ENCODE results near the gene ITIH4.
"Not testable (repeated sequence)": the region's sequence is repeated elsewhere in the genome, so short reads cannot be mapped to it uniquely, and the experiment has no call there.

The ITIH4 gene

DNA sequence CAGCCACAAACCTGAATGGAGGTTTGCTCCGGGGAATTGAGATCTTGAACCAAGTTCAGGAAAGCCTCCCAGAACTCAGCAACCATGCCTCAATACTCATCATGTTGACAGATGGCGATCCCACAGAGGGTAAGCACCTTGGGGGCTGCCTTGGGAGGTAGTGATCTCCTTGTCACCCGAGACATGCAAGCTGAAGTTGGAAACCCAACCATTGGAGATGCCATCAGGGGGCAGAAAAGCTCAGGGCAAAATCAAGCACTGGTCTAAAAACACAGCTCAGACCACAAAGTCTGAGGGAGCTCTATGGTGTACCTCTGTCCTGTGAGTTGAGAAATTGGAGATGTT is 47.3 kb downstream of the ITIH4 start:
- no peaks in the 10 kb centered on the region for H3K4me1 ChIP-seq (ENCODE audit: control insufficient read depth, insufficient read depth, low read length)
- peaks cover 11% of the 10 kb centered on the region for H3K27me3 ChIP-seq (ENCODE audit: control insufficient read depth, insufficient read depth, low read length)
- no peaks in the 10 kb centered on the region for H3K36me3 ChIP-seq (ENCODE audit: control insufficient read depth, insufficient read depth, low read length)
- H3K9ac ChIP-seq (ENCODE audit: low read length), result no peak overlapping the region
- no peaks in the 10 kb centered on the region for H3K9me3 ChIP-seq (ENCODE audit: control insufficient read depth, low read length)
- H3K4me3 ChIP-seq (ENCODE audit: low read length), result no peak overlapping the region

- no peak overlapping the region for H3K9ac ChIP-seq (ENCODE audit: low read length)
- no peaks in the 10 kb centered on the region for H3K4me1 ChIP-seq (ENCODE audit: control insufficient read depth, insufficient read depth, low read length)
- no peaks in the 10 kb centered on the region for H3K9me3 ChIP-seq (ENCODE audit: control insufficient read depth, low read length)
- no peaks in the 10 kb centered on the region for H3K36me3 ChIP-seq (ENCODE audit: control insufficient read depth, insufficient read depth, low read length)
- H3K27me3 ChIP-seq (ENCODE audit: control insufficient read depth, insufficient read depth, low read length), result peaks cover 11% of the 10 kb centered on the region
- no peak overlapping the region for H3K4me3 ChIP-seq (ENCODE audit: low read length)
These were observed 47.9 kb downstream of the ITIH4 start for GRCh38 chr3:52782412-52783210.

- Histone ChIP-seq H3K27me3 (ENCODE audit: control insufficient read depth, insufficient read depth, low read length) (peaks cover 11% of the 10 kb centered on the region), H3K36me3 (ENCODE audit: control insufficient read depth, insufficient read depth, low read length) (no peaks in the 10 kb centered on the region), H3K9me3 (ENCODE audit: control insufficient read depth, low read length) (no peaks in the 10 kb centered on the region), H3K4me1 (ENCODE audit: control insufficient read depth, insufficient read depth, low read length) (no peaks in the 10 kb centered on the region), H3K4me3 (ENCODE audit: low read length) (no peak overlapping the region), H3K9ac (ENCODE audit: low read length) (no peak overlapping the region)
These were observed 48.7 kb downstream of the ITIH4 start for GRCh38 chr3:52781741-52782140.

DNA sequence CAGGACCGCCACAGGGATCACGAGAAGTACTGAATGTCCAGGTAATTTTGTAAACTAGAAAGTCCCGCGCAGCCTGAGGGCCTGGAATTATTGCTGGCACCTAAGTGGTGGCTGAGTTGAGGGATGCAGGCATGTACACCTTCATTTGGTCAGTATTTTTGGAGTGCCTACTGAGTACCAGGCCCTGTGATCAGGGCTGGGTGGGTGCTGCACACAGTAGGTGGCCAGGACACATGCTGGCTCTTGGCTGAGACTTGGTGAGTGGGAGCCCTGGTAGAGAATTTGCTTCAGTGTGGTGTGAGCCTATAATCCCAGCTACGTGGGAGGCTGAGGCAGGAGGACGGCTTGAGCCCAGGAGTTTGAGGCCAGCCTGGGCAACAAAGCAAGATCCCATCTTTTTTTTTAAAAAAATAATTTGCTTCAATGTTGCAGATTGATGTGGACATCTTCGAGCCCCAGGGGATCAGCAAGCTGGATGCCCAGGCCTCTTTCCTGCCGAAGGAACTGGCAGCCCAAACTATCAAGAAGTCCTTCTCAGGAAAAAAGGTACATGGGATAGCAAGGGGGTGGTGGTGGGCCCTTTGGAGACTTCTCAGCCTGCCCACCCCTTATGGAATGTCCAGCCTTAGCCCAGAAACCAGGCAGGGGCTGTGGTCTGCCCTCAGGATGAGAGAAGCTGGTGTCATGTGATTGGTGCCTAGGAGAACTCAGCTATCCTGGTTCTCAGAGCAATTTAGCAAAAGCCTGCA is 50.5 kb downstream of the ITIH4 start:
- H3K9ac ChIP-seq (ENCODE audit: low read length), result no peak overlapping the region
- no peaks in the 10 kb centered on the region for H3K36me3 ChIP-seq (ENCODE audit: control insufficient read depth, insufficient read depth, low read length)
- H3K9me3 ChIP-seq (ENCODE audit: control insufficient read depth, low read length), result no peaks in the 10 kb centered on the region
- peaks cover 11% of the 10 kb centered on the region for H3K27me3 ChIP-seq (ENCODE audit: control insufficient read depth, insufficient read depth, low read length)
- H3K4me3 ChIP-seq (ENCODE audit: low read length), result no peak overlapping the region
- peaks cover 15% of the 10 kb centered on the region for H3K4me1 ChIP-seq (ENCODE audit: control insufficient read depth, insufficient read depth, low read length)

GRCh38 chr3:52779011-52779836 is 51.2 kb downstream of the ITIH4 start:
- no peak overlapping the region for H3K4me3 ChIP-seq (ENCODE audit: low read length)
- H3K27me3 ChIP-seq (ENCODE audit: control insufficient read depth, insufficient read depth, low read length), result peaks cover 11% of the 10 kb centered on the region
- H3K36me3 ChIP-seq (ENCODE audit: control insufficient read depth, insufficient read depth, low read length), result no peaks in the 10 kb centered on the region
- H3K9me3 ChIP-seq (ENCODE audit: control insufficient read depth, low read length), result no peaks in the 10 kb centered on the region
- H3K9ac ChIP-seq (ENCODE audit: low read length), result no peak overlapping the region
- H3K4me1 ChIP-seq (ENCODE audit: control insufficient read depth, insufficient read depth, low read length), result peaks cover 16% of the 10 kb centered on the region

DNA sequence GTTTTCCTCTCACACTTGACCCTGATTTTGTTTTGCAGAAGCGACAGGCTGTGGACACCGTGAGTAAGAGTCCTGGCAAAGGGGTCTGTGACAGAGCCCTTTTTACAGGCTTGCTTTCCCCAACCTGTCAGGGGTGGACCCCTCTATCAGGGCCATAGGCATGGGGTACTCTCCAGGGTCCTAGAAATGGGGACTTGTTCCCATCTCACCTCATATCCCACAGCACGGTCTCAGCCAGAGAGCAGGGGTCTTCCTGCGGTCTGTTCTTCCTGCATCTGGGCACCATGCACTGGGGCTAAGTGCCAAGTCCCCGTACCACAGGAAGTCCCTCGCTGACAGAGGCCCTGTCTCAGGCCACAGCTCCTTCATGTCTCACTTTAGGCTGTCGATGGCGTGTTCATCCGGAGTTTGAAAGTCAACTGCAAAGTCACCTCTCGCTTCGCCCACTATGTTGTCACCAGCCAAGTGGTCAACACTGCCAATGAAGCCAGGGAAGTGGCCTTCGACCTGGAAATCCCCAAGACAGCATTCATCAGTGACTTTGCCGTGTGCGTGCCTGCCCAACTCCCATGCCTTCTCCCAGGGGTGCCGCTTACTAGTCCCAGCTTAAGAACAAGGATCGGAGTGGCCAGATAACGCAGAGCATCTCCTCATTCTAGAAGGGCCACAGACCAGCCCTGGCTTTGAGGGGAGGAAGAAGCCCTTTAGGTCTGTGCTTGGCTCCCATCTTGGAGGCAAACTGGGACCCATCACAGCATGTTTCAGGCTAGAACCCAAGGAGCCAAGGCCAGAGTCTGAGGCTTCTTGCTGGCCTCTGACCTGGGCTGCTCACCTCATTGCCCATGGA is 52.3 kb downstream of the ITIH4 start:
- Histone ChIP-seq H3K9me3 (ENCODE audit: control insufficient read depth, low read length) (no peaks in the 10 kb centered on the region), H3K4me3 (ENCODE audit: low read length) (no peak overlapping the region), H3K27me3 (ENCODE audit: control insufficient read depth, insufficient read depth, low read length) (peaks cover 11% of the 10 kb centered on the region), H3K9ac (ENCODE audit: low read length) (no peak overlapping the region), H3K4me1 (ENCODE audit: control insufficient read depth, insufficient read depth, low read length) (peaks cover 16% of the 10 kb centered on the region), H3K36me3 (ENCODE audit: control insufficient read depth, insufficient read depth, low read length) (no peaks in the 10 kb centered on the region)

DNA sequence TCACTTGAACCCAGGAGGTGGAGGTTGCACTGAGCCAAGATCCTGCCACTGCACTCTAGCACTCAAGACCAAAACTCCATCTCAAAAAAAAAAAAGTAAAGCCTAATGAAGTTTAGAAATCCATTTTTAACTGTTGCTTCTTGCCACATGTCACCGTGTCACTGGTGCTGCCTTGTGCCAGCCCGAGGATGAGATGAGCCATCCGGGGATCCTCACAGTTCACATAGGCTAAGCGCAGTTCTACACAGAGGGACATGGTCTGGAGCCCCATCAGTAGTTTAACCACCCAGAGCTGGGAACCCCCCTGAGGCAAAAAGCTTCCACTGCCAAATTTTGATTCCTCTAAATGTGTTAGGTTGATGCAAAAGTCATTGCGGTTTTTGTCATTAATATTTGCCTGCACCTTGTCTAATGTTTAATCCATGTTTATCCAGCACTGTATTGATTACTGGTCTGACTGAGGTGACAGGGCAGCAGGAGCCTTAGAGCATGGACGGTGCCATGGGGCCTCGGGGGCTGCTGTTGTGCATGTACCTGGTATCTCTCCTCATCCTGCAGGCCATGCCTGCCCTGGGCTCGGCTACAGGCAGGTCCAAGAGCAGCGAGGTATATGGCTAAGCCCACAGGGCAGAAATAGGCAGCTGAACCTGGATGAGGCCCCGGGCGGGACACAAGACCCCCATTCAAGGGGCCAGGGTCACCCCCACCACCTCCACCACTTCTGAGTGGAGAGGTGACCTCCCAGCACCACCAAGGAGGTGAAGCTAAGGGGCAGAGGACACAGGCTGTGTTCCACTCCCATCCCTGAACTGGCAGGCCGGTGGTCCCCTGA is 53.1 kb downstream of the ITIH4 start, which contains the start of gene ITIH1:
Gene ITIH1, plus strand, starts transcription at position 473 of the 832 bp plus-strand sequence. Its CDS starts 17 bp downstream, at position 490.
- Histone ChIP-seq H3K4me3 (ENCODE audit: low read length) (no peak within 1 kb of the TSS), H3K36me3 (ENCODE audit: control insufficient read depth, insufficient read depth, low read length) (no peaks in the 10 kb centered on the region), H3K27me3 (ENCODE audit: control insufficient read depth, insufficient read depth, low read length) (peaks cover 7% of the 10 kb centered on the region), H3K9ac (ENCODE audit: low read length) (no peak within 1 kb of the TSS), H3K4me1 (ENCODE audit: control insufficient read depth, insufficient read depth, low read length) (peaks cover 16% of the 10 kb centered on the region), H3K9me3 (ENCODE audit: control insufficient read depth, low read length) (no peaks in the 10 kb centered on the region)

- H3K36me3 ChIP-seq (ENCODE audit: control insufficient read depth, insufficient read depth, low read length); H3K9me3 ChIP-seq (ENCODE audit: control insufficient read depth, low read length); H3K9ac ChIP-seq (ENCODE audit: low read length); H3K4me3 ChIP-seq (ENCODE audit: low read length); H3K27me3 ChIP-seq (ENCODE audit: control insufficient read depth, insufficient read depth, low read length): not testable (repeated sequence)
- H3K4me1 ChIP-seq (ENCODE audit: control insufficient read depth, insufficient read depth, low read length), result peaks cover 19% of the 10 kb centered on the region
These were observed 54.0 kb downstream of the ITIH4 start for GRCh38 chr3:52776486-52776885.

GRCh38 chr3:52775877-52776276 is 54.6 kb downstream of the ITIH4 start:
- no peaks in the 10 kb centered on the region for H3K9me3 ChIP-seq (ENCODE audit: control insufficient read depth, low read length)
- no peak overlapping the region for H3K9ac ChIP-seq (ENCODE audit: low read length)
- H3K4me3 ChIP-seq (ENCODE audit: low read length), result no peak overlapping the region
- H3K4me1 ChIP-seq (ENCODE audit: control insufficient read depth, insufficient read depth, low read length), result peaks cover 23% of the 10 kb centered on the region
- no peaks in the 10 kb centered on the region for H3K36me3 ChIP-seq (ENCODE audit: control insufficient read depth, insufficient read depth, low read length)
- no peaks in the 10 kb centered on the region for H3K27me3 ChIP-seq (ENCODE audit: control insufficient read depth, insufficient read depth, low read length)

- Histone ChIP-seq H3K9ac (ENCODE audit: low read length) (no peak overlapping the region), H3K4me3 (ENCODE audit: low read length) (no peak overlapping the region), H3K4me1 (ENCODE audit: control insufficient read depth, insufficient read depth, low read length) (peaks cover 23% of the 10 kb centered on the region), H3K27me3 (ENCODE audit: control insufficient read depth, insufficient read depth, low read length) (no peaks in the 10 kb centered on the region), H3K36me3 (ENCODE audit: control insufficient read depth, insufficient read depth, low read length) (no peaks in the 10 kb centered on the region), H3K9me3 (ENCODE audit: control insufficient read depth, low read length) (no peaks in the 10 kb centered on the region)
These were observed 55.3 kb downstream of the ITIH4 start for GRCh38 chr3:52774901-52775864.

Data from mucosa of stomach (tissue), 1 donor.